ENCODE results near the gene DFFA.
"Not testable (repeated sequence)": the region's sequence is repeated elsewhere in the genome, so short reads cannot be mapped to it uniquely, and the experiment has no call there.

The DFFA gene

GRCh38 chr1:10433790-10434189 is 38.5 kb downstream of the DFFA start:
- Histone ChIP-seq H3K4me3 (no peak overlapping the region), H3K36me3 (0 out of 2 replicates have a peak, but pooled peaks cover 14% of the 10 kb centered on the region), H4K20me1 (no peaks in the 10 kb centered on the region), H3K27ac (no peak overlapping the region), H3K9ac (no peak overlapping the region), H3K27me3 (no peaks in the 10 kb centered on the region), H3K9me3 (no peaks in the 10 kb centered on the region), H3K4me2 (peak overlapping the region; percentile 99), H3K4me1 (peaks cover 40% of the 10 kb centered on the region)
- no peak for TF ChIP-seq Cebpa-rat (IDR thresholded peaks at IDR 0.05)

- 0 out of 2 replicates have a peak overlapping the region, but pooled peaks have one; percentile 20 for H3K9ac ChIP-seq
- no peaks in the 10 kb centered on the region for H4K20me1 ChIP-seq
- no peak for TF ChIP-seq Cebpa-rat (IDR thresholded peaks at IDR 0.05)
- H3K4me2 ChIP-seq = peak overlapping the region; percentile 99
- peaks cover 40% of the 10 kb centered on the region for H3K4me1 ChIP-seq
- H3K27ac ChIP-seq = no peak overlapping the region
- no peaks in the 10 kb centered on the region for H3K9me3 ChIP-seq
- no peaks in the 10 kb centered on the region for H3K27me3 ChIP-seq
- no peak overlapping the region for H3K4me3 ChIP-seq
- H3K36me3 ChIP-seq = 0 out of 2 replicates have a peak, but pooled peaks cover 14% of the 10 kb centered on the region
Observed at GRCh38 chr1:10432910-10433700, 39.2 kb downstream of the DFFA start.

- peaks cover 40% of the 10 kb centered on the region for H3K4me1 ChIP-seq
- H3K4me2 ChIP-seq = peak overlapping the region; percentile 99
- no peaks in the 10 kb centered on the region for H3K27me3 ChIP-seq
- 0 out of 2 replicates have a peak, but pooled peaks cover 9% of the 10 kb centered on the region for H3K36me3 ChIP-seq
- no peaks in the 10 kb centered on the region for H3K9me3 ChIP-seq
- H3K27ac ChIP-seq = peak overlapping the region; percentile 84
- H4K20me1 ChIP-seq = no peaks in the 10 kb centered on the region
- peak overlapping the region; percentile 96 for H3K4me3 ChIP-seq
- peak overlapping the region; percentile 88 for H3K9ac ChIP-seq
- TF ChIP-seq Cebpa-rat (IDR thresholded peaks at IDR 0.05) = no peak
Observed at GRCh38 chr1:10431070-10431730, 41.1 kb downstream of the DFFA start.

GRCh38 chr1:10430216-10431069 is 41.9 kb downstream of the DFFA start, which contains the start of gene CENPS:
Gene CENPS, plus strand, starts transcription at chr1:10430433. Its CDS starts 85 bp downstream, at chr1:10430518.
- H3K9me3 ChIP-seq = no peaks in the 10 kb centered on the region
- no peaks in the 10 kb centered on the region for H4K20me1 ChIP-seq
- TF ChIP-seq Cebpa-rat (IDR thresholded peaks at IDR 0.05) = no peak
- peak within 1 kb of the TSS; percentile 88 for H3K9ac ChIP-seq
- H3K36me3 ChIP-seq = 0 out of 2 replicates have a peak, but pooled peaks cover 9% of the 10 kb centered on the region
- peak within 1 kb of the TSS; percentile 84 for H3K27ac ChIP-seq
- H3K4me1 ChIP-seq = peaks cover 40% of the 10 kb centered on the region
- no peaks in the 10 kb centered on the region for H3K27me3 ChIP-seq
- peak within 1 kb of the TSS; percentile 99 for H3K4me2 ChIP-seq
- peak within 1 kb of the TSS; percentile 96 for H3K4me3 ChIP-seq

GRCh38 chr1:10429868-10430215 is 42.5 kb downstream of the DFFA start:
- Histone ChIP-seq H3K9me3 (no peaks in the 10 kb centered on the region), H3K36me3 (0 out of 2 replicates have a peak, but pooled peaks cover 5% of the 10 kb centered on the region), H3K4me2 (peak overlapping the region; percentile 99), H3K4me1 (peaks cover 40% of the 10 kb centered on the region), H4K20me1 (no peaks in the 10 kb centered on the region), H3K4me3 (peak overlapping the region; percentile 96), H3K27ac (peak overlapping the region; percentile 84; the same call in 1 of the 2 replicates), H3K27me3 (no peaks in the 10 kb centered on the region), H3K9ac (peak overlapping the region; percentile 88)
- no peak for TF ChIP-seq Cebpa-rat (IDR thresholded peaks at IDR 0.05)

- Histone ChIP-seq H3K9me3 (no peaks in the 10 kb centered on the region), H4K20me1 (no peaks in the 10 kb centered on the region), H3K36me3 (0 out of 2 replicates have a peak, but pooled peaks cover 4% of the 10 kb centered on the region), H3K27me3 (no peaks in the 10 kb centered on the region), H3K4me2 (no peak overlapping the region), H3K9ac (peak overlapping the region; percentile 13; the same call in 1 of the 2 replicates), H3K4me1 (peaks cover 40% of the 10 kb centered on the region), H3K4me3 (no peak overlapping the region), H3K27ac (no peak overlapping the region)
- no peak for TF ChIP-seq Cebpa-rat (IDR thresholded peaks at IDR 0.05)
Observed at GRCh38 chr1:10428984-10429383, 43.3 kb downstream of the DFFA start.

- not testable (repeated sequence) for H3K27me3 ChIP-seq, H3K4me3 ChIP-seq, H3K9me3 ChIP-seq, H4K20me1 ChIP-seq, H3K9ac ChIP-seq, H3K27ac ChIP-seq, H3K4me2 ChIP-seq
- H3K36me3 ChIP-seq = peaks cover 15% of the 10 kb centered on the region
- peaks cover 15% of the 10 kb centered on the region for H3K4me1 ChIP-seq
Observed at GRCh38 chr1:10426535-10426848, 45.8 kb downstream of the DFFA start.

- not testable (repeated sequence) for H3K9me3 ChIP-seq, H3K4me2 ChIP-seq, H3K27ac ChIP-seq, H3K27me3 ChIP-seq, H3K4me3 ChIP-seq, H3K9ac ChIP-seq, H4K20me1 ChIP-seq
- Histone ChIP-seq H3K4me1 (peaks cover 10% of the 10 kb centered on the region), H3K36me3 (peaks cover 20% of the 10 kb centered on the region)
Observed at GRCh38 chr1:10425826-10426534, 46.3 kb downstream of the DFFA start.

- peaks cover 33% of the 10 kb centered on the region for H3K36me3 ChIP-seq
- no peak overlapping the region for H3K9ac ChIP-seq
- H3K4me3 ChIP-seq = no peak overlapping the region
- TF ChIP-seq Cebpa-rat (IDR thresholded peaks at IDR 0.05) = no peak
- H3K27me3 ChIP-seq = no peaks in the 10 kb centered on the region
- H3K4me1 ChIP-seq = peaks cover 6% of the 10 kb centered on the region
- H4K20me1 ChIP-seq = no peaks in the 10 kb centered on the region
- H3K27ac ChIP-seq = no peak overlapping the region
- no peaks in the 10 kb centered on the region for H3K9me3 ChIP-seq
- H3K4me2 ChIP-seq = no peak overlapping the region
Observed at GRCh38 chr1:10424651-10425050, 47.7 kb downstream of the DFFA start.

All from BLaER1 (cell line).